ENCODE measurements around the gene MMD. TPM values are rescaled to one million over a fixed set of nuclear protein-coding genes. Genes with fewer than 3 reads are reported as not detected.
A peak's percentile ranks its signal among the peaks of the same experiment; 100 is the strongest.

MMD gene
- total and polyA plus RNA-seq, 2 of the 13 experiments (the other 11 are each of a cell fraction or from before 2014, with no cell fraction given) = 121 to 225 TPM

DNA sequence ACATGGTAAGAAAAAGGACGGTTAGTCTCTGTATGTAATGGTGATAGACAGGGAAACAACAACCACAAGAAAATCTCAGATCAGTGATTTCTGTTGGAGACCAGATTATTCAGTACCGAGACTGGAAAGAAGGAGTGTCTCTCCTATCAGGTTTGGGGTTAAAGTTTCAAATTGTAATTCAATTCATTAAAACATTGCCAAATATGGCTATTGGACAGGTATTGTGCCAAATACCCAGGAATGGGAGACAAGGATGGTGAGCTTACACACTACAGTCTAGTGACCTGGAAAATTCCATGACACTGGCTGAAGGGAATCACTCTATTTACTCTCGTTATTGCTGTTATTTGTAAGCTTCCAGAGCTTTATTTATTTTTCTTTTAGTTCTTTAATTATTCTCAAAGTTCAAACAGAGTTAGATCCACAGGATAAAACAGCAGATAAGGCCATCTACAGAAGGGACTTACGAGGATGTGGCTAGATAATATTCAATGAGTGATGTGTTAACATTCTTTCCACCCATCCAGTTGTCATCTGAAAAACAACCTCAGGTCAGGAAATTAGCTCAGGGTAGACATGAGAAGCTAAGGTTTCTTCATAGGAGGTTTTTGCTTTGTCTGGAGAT lies 25.1 kb upstream of the MMD start (continued):
- no peak for TF ChIP-seq ZNF350 (CRISPR knock-in tag; IDR thresholded peaks at IDR 0.05; ENCODE audit: borderline replicate concordance, low read depth)
- TF ChIP-seq ZBTB7B (CRISPR knock-in tag; IDR thresholded peaks at IDR 0.05) = no peak; the same call in 1 of the 2 replicates
- TF ChIP-seq TBX3 (IDR thresholded peaks at IDR 0.05; ENCODE audit: borderline replicate concordance) = peak; percentile 58; the same call in 1 of the 2 replicates
- TF ChIP-seq GZF1 (CRISPR knock-in tag; IDR thresholded peaks at IDR 0.05) = no peak; the same call in 1 of the 2 replicates
- no peak for TF ChIP-seq SETDB1 (CRISPR knock-in tag; IDR thresholded peaks at IDR 0.05; ENCODE audit: borderline replicate concordance)
- TF ChIP-seq ZNF576 (CRISPR knock-in tag; IDR thresholded peaks at IDR 0.05) = no peak
- peak; percentile 79; the same call in 1 of the 2 replicates for TF ChIP-seq ZNF775 (CRISPR knock-in tag; IDR thresholded peaks at IDR 0.05; ENCODE audit: borderline replicate concordance)
- no peak for TF ChIP-seq DR1 (CRISPR knock-in tag; IDR thresholded peaks at IDR 0.05)
- TF ChIP-seq ZNF839 (CRISPR knock-in tag; IDR thresholded peaks at IDR 0.05; ENCODE audit: borderline replicate concordance) = no peak
- peak; percentile 69; the same call in 1 of the 2 replicates for TF ChIP-seq KDM6A (CRISPR knock-in tag; IDR thresholded peaks at IDR 0.05; ENCODE audit: low read depth)
- no peak for TF ChIP-seq ZNF496 (CRISPR knock-in tag; IDR thresholded peaks at IDR 0.05; ENCODE audit: insufficient replicate concordance)
- TF ChIP-seq ZNF10 (CRISPR knock-in tag; IDR thresholded peaks at IDR 0.05; ENCODE audit: borderline replicate concordance, low read depth) = no peak
- TF ChIP-seq, protein P1, sequence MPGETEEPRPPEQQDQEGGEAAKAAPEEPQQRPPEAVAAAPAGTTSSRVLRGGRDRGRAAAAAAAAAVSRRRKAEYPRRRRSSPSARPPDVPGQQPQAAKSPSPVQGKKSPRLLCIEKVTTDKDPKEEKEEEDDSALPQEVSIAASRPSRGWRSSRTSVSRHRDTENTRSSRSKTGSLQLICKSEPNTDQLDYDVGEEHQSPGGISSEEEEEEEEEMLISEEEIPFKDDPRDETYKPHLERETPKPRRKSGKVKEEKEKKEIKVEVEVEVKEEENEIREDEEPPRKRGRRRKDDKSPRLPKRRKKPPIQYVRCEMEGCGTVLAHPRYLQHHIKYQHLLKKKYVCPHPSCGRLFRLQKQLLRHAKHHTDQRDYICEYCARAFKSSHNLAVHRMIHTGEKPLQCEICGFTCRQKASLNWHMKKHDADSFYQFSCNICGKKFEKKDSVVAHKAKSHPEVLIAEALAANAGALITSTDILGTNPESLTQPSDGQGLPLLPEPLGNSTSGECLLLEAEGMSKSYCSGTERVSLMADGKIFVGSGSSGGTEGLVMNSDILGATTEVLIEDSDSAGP (CRISPR knock-in tag; IDR thresholded peaks at IDR 0.05; ENCODE audit: borderline replicate concordance) = no peak
- TF ChIP-seq ELF3 (CRISPR knock-in tag; IDR thresholded peaks at IDR 0.05) = peak; percentile 97
- no peak for TF ChIP-seq AGO1 (IDR thresholded peaks at IDR 0.05; ENCODE audit: low read depth, low read length, poor library complexity, severe bottlenecking)
- TF ChIP-seq, protein P2, sequence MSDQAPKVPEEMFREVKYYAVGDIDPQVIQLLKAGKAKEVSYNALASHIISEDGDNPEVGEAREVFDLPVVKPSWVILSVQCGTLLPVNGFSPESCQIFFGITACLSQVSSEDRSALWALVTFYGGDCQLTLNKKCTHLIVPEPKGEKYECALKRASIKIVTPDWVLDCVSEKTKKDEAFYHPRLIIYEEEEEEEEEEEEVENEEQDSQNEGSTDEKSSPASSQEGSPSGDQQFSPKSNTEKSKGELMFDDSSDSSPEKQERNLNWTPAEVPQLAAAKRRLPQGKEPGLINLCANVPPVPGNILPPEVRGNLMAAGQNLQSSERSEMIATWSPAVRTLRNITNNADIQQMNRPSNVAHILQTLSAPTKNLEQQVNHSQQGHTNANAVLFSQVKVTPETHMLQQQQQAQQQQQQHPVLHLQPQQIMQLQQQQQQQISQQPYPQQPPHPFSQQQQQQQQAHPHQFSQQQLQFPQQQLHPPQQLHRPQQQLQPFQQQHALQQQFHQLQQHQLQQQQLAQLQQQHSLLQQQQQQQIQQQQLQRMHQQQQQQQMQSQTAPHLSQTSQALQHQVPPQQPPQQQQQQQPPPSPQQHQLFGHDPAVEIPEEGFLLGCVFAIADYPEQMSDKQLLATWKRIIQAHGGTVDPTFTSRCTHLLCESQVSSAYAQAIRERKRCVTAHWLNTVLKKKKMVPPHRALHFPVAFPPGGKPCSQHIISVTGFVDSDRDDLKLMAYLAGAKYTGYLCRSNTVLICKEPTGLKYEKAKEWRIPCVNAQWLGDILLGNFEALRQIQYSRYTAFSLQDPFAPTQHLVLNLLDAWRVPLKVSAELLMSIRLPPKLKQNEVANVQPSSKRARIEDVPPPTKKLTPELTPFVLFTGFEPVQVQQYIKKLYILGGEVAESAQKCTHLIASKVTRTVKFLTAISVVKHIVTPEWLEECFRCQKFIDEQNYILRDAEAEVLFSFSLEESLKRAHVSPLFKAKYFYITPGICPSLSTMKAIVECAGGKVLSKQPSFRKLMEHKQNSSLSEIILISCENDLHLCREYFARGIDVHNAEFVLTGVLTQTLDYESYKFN (CRISPR knock-in tag; conservative IDR thresholded peaks at IDR 0.05) = peak; percentile 98
- no peak for TF ChIP-seq ARHGAP35 (CRISPR knock-in tag; IDR thresholded peaks at IDR 0.05; ENCODE audit: borderline replicate concordance)
- TF ChIP-seq POLR2AphosphoS5 (IDR thresholded peaks at IDR 0.05; ENCODE audit: low read depth, low read length) = peak; percentile 60
- no peak for TF ChIP-seq ZNF414 (CRISPR knock-in tag; IDR thresholded peaks at IDR 0.05)
- TF ChIP-seq, protein P3, sequence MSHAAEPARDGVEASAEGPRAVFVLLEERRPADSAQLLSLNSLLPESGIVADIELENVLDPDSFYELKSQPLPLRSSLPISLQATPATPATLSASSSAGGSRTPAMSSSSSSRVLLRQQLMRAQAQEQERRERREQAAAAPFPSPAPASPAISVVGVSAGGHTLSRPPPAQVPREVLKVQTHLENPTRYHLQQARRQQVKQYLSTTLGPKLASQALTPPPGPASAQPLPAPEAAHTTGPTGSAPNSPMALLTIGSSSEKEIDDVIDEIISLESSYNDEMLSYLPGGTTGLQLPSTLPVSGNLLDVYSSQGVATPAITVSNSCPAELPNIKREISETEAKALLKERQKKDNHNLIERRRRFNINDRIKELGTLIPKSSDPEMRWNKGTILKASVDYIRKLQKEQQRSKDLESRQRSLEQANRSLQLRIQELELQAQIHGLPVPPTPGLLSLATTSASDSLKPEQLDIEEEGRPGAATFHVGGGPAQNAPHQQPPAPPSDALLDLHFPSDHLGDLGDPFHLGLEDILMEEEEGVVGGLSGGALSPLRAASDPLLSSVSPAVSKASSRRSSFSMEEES (CRISPR knock-in tag; IDR thresholded peaks at IDR 0.05) = peak; percentile 78
- TF ChIP-seq GFI1 (CRISPR knock-in tag; IDR thresholded peaks at IDR 0.05; ENCODE audit: borderline replicate concordance) = peak; percentile 89
- TF ChIP-seq ZNF292 (CRISPR knock-in tag; IDR thresholded peaks at IDR 0.05; ENCODE audit: borderline replicate concordance, low read depth) = no peak
